Colonic mucosa (tissue), 4 donors: ENCODE results near the gene ACTR2. TPM values are rescaled to one million over a fixed set of nuclear protein-coding genes. Genes with fewer than 3 reads are reported as not detected.
"Not testable (repeated sequence)": the region's sequence is repeated elsewhere in the genome, so short reads cannot be mapped to it uniquely, and the experiment has no call there.

Source experiments
- DNase-seq: peaks from one replicate; pipeline ENCODE4 v3.0.0-alpha.2; 2020
- H3K27ac ChIP-seq: fragments of 200-600 bp; one replicate; pipeline ENCODE4 v1.8.0; 2021
- H3K27me3 ChIP-seq: fragments of 200-600 bp; one replicate; pipeline ENCODE4 v1.8.0; 2021
- H3K36me3 ChIP-seq: fragments of 200-600 bp; one replicate; pipeline ENCODE4 v1.8.0; 2021
- H3K4me1 ChIP-seq: fragments of 200-600 bp; one replicate; pipeline ENCODE4 v1.8.0; 2021; ENCODE audit warnings: mild to moderate bottlenecking
- H3K4me3 ChIP-seq: fragments of 200-600 bp; one replicate; pipeline ENCODE4 v1.8.0; 2021
- H3K9ac ChIP-seq, 2 donors: one replicate each; pipeline ENCODE4 v1.7.0; 2013; ENCODE audit warnings: control low read depth in 2 of 2, low read depth in 2 of 2, low read length in 2 of 2
- H3K9me3 ChIP-seq: fragments of 200-600 bp; one replicate; pipeline ENCODE4 v1.8.0; 2021
- intact Hi-C: fragments of 100-400 bp; cut with DNase I; formaldehyde crosslinking; loops from one replicate; pipeline ENCODE4 v1.14.1; 2022
- total RNA-seq, 2 donors: library from RNA; stranded (reverse); fragmentation: NEBNext Ultra II Directional in 1 of 2; extraction: Animal tissue kit (Norgen Biotek cat#: 25700) in 1 of 2; gene quantifications; one replicate each; pipeline ENCODE4 v1.2.1, GENCODE V29; 2021
- TF ChIP-seq, protein P1 (sequence below): fragments of 200-600 bp; IDR thresholded peaks from one replicate; pipeline ENCODE4 v1.8.0; 2022; ENCODE audit warnings: antibody characterized with exemption, mild to moderate bottlenecking
- donor health status: healthy.
- donor health status: DM: no; HTN: no; CAD: no.
- donor health status: DM: no; HTN: no; CAD: no.

ACTR2 gene
- 100 to 1,000 TPM; 314 to 406 TPM for total RNA-seq

DNA sequence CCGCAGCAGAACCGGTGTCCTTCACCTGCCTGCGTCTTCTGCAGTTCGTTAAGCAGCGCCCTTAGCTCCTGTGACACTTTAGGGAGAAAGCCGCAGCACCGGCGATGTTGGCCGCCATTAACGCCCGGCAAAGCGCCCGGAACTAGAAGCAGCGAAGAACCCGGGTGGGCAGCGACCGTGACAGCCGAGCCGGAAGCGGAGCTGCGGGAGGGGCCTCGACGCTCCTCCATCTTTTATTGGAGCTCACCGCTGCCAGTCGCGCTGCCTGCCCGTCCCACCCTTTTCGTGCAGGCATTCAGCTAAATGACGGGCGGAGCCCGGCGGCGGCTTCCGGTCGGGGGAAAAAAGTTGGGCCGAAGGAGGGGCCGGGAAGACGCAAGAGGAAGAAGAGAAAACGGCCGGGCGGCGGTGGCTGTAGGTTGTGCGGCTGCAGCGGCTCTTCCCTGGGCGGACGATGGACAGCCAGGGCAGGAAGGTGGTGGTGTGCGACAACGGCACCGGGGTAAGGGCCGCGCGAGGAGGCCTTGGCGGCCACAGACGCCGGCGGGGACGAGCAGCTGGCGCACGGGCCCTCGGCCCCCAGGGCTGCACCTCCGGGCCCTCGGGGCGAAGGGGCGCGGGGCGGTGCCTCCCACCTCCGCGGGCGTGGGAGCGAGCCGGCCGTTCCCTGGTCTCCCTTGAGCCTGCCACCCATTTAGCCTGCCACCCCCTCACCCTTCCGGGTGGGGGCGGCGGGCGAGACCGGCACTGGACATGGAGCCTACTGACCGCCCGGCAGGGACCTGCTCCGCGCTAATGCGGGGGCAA lies at the start of gene ACTR2:
Gene ACTR2 (plus strand): TSS at position 376 of the 807 bp plus-strand sequence. CDS start 79 bp downstream, at position 455.
- H3K36me3 ChIP-seq: no peaks in the 10 kb centered on the region
- peak; percentile 97 for DNase-seq
- H3K9ac ChIP-seq: peak within 1 kb of the TSS; percentile 93 to 97
- H3K4me3 ChIP-seq: peak within 1 kb of the TSS; percentile 69
- peak within 1 kb of the TSS; percentile 95 for H3K27ac ChIP-seq
- no peaks in the 10 kb centered on the region for H3K9me3 ChIP-seq
- intact Hi-C loops: no loop called here
- TF ChIP-seq, protein P1, sequence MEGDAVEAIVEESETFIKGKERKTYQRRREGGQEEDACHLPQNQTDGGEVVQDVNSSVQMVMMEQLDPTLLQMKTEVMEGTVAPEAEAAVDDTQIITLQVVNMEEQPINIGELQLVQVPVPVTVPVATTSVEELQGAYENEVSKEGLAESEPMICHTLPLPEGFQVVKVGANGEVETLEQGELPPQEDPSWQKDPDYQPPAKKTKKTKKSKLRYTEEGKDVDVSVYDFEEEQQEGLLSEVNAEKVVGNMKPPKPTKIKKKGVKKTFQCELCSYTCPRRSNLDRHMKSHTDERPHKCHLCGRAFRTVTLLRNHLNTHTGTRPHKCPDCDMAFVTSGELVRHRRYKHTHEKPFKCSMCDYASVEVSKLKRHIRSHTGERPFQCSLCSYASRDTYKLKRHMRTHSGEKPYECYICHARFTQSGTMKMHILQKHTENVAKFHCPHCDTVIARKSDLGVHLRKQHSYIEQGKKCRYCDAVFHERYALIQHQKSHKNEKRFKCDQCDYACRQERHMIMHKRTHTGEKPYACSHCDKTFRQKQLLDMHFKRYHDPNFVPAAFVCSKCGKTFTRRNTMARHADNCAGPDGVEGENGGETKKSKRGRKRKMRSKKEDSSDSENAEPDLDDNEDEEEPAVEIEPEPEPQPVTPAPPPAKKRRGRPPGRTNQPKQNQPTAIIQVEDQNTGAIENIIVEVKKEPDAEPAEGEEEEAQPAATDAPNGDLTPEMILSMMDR: no peak
- no peaks in the 10 kb centered on the region for H3K4me1 ChIP-seq
- H3K27me3 ChIP-seq: no peaks in the 10 kb centered on the region

DNA sequence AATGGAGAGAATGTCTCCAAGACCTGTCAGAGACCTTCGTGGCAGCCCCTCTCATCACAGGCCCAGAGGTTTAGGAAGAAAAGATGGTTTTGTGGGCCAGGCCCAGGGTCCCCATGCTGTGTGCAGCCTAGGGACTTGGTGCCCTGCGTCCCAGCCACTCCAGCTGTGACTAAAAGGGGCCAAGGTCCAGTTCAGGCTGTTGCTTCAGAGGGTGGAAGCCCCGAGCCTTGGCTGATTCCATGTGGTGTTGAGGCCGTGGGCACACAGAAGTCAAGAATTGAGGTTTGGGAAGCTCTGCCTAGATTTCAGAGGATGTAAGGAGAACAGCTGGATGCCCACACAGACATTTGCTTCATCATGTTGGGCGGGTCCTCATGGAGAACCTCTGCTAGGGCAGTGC lies 45.1 kb upstream of the ACTR2 start:
- DNase-seq: no peak

DNA sequence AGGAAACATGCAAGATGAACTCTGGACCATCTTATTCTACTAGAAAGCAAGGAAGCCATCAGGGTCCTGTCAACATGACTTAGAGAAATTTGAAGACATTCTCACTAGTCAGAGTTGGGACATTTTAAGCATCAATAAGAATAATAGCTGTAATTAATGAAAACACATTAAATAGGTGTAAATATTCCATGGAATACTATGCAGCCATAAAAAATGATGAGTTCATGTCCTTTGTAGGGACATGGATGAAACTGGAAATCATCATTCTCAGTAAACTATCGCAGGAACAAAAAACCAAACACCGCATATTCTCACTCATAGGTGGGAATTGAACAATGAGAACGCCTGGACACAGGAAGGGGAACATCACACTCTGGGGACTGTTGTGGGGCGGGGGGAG lies 44.2 kb upstream of the ACTR2 start:
- H3K27me3 ChIP-seq, H3K9me3 ChIP-seq, intact Hi-C loops, H3K9ac ChIP-seq, H3K4me3 ChIP-seq, H3K27ac ChIP-seq, H3K36me3 ChIP-seq, H3K4me1 ChIP-seq, DNase-seq: not testable (repeated sequence)

More for the DNA sequence above, 45.1 kb upstream of the ACTR2 start:
- no peak overlapping the region for H3K9ac ChIP-seq
- no peak overlapping the region for H3K4me3 ChIP-seq
- intact Hi-C loops: no loop called here
- no peaks in the 10 kb centered on the region for H3K36me3 ChIP-seq
- TF ChIP-seq, protein P1: no peak
- H3K27me3 ChIP-seq: no peaks in the 10 kb centered on the region
- H3K27ac ChIP-seq: no peak overlapping the region
- no peaks in the 10 kb centered on the region for H3K9me3 ChIP-seq
- peaks cover 5% of the 10 kb centered on the region for H3K4me1 ChIP-seq

DNA sequence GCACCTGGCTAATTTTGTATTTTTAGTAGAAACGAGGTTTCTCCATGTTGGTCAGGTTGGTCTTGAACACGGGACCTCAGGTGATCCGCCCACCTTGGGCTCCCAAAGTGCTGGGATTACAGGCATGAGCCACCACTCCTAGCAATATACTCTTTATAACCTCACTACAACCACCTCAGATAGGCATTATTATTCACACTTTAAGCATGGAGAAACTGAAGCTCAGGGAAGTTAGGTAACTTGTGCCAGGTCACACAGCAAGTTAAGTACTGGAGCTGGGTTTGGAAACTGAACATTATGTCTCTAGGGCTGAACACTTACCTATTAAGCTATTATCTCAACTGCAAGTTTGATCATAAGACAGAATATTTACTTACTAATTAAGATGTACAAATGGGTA lies 42.6 kb upstream of the ACTR2 start:
- no peaks in the 10 kb centered on the region for H3K36me3 ChIP-seq

DNA sequence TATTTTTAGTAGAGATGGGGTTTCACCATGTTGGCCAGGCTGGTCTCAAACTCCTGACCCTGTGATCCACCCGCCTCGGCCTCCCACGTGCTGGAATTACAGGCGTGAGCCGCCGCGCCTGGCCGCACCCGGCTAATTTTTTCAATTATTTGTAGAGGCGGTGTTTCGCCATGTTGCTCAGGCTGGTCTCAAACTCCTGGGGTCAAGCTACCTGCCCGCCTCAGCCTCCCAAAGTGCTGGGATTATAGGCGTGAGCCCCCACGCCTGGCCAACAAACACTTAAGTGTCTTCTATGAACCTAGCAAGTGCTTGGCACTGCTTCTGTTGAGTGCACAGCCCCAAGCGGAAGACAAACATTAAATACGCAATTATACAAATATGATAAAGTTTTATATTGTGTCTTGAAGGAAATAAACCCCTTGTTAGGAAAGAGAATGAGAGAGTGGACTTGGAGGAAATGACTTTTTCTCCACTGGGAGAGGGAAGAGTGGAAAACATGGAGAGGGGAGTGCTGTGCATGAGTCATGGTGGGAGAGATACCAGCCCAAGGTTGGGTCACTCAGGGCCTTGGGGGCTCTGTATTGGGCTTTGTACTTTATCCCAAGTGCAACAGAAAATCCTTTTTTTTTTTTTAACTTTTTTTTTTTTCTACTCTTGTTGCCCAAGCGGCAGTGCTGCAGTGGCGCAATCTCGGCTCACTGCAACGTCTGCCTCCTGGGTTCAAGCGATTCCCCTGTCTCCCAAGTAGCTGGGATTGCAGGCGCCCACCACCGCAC lies 41.4 kb upstream of the ACTR2 start:
- Histone ChIP-seq H3K9me3 (no peaks in the 10 kb centered on the region), H3K4me1 (no peaks in the 10 kb centered on the region), H3K9ac (peak overlapping the region in 1 of 2 donors; percentile 56), H3K27me3 (no peaks in the 10 kb centered on the region), H3K36me3 (no peaks in the 10 kb centered on the region), H3K4me3 (no peak overlapping the region), H3K27ac (peak overlapping the region; percentile 73)
- TF ChIP-seq, protein P1: no peak
- DNase-seq: peak; percentile 57
- intact Hi-C loops: loop anchor here (5.0 kb wide), 1 partner anchor 124 kb away; no protein-coding TSS in a partner anchor

More for the DNA sequence above, 42.6 kb upstream of the ACTR2 start:
- Histone ChIP-seq H3K9me3 (no peaks in the 10 kb centered on the region), H3K4me3 (no peak overlapping the region), H3K27ac (no peak overlapping the region), H3K4me1 (no peaks in the 10 kb centered on the region), H3K9ac (no peak overlapping the region), H3K27me3 (no peaks in the 10 kb centered on the region)
- TF ChIP-seq, protein P1: no peak
- intact Hi-C loops: loop anchor here (5.0 kb wide), 1 partner anchor 123 kb away; no protein-coding TSS in a partner anchor
- DNase-seq: no peak
